Measurements from ENCODE around the gene EMC8.

DNA sequence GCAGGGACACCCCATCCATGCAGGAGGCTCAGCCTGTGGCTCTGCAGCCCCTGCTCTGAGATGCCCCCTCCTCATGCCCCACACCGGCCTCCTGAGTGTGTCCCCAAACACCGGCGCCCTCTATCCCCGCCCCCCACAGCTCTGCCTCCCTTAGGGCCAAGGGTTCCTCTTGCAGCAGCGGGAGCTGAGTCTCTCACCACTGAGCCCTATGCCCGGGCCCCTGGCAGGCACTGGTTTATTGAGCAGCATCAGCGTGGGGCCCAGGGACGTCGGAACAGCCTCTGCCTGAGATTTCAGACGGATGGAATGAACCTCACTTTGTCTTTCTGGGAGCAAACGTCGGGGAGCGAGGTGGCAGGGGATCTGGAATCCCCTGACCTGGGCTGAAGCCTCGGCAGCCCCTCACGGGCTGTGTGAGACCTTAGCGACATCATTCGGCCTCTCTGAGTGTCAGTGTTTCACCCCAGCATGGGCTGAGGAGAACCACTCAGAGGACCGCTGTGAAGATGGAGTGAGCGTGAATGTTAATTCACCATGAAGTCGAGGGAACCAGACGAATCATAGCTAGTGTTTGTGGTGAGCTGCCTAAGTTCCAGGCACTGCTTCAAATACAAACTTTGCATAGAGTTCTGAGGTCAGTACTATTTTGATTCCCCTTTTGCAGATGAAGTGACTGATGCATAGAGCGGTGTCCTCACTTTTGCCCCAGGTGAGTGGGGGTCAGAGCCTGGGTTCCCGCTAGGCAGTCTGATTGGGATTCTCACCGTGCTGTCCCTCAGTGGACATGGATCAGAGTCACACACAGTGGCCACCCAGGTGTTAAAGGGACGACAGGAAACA is 43.2 kb downstream of the EMC8 start:
- TF ChIP-seq POLR2A (IDR thresholded peaks at IDR 0.05; ENCODE audit: low read length) = no peak
- no peak for TF ChIP-seq GATA1 (IDR thresholded peaks at IDR 0.05; ENCODE audit: low read depth, low read length)
